Endothelial cell of coronary artery (primary cell): ENCODE data around the gene RPL12. TPM values are rescaled to one million over a fixed set of nuclear protein-coding genes. Genes with fewer than 3 reads are reported as not detected.

Source experiments
- total RNA-seq: library from RNA; depleted of rRNA; stranded (reverse); fragments of >200 nt; gene quantifications from 2 replicates; pipeline ENCODE4 v1.2.3, GENCODE V29; 2014

RPL12 gene
- 1,331 and 1,588 TPM in 2 replicates for total RNA-seq

DNA sequence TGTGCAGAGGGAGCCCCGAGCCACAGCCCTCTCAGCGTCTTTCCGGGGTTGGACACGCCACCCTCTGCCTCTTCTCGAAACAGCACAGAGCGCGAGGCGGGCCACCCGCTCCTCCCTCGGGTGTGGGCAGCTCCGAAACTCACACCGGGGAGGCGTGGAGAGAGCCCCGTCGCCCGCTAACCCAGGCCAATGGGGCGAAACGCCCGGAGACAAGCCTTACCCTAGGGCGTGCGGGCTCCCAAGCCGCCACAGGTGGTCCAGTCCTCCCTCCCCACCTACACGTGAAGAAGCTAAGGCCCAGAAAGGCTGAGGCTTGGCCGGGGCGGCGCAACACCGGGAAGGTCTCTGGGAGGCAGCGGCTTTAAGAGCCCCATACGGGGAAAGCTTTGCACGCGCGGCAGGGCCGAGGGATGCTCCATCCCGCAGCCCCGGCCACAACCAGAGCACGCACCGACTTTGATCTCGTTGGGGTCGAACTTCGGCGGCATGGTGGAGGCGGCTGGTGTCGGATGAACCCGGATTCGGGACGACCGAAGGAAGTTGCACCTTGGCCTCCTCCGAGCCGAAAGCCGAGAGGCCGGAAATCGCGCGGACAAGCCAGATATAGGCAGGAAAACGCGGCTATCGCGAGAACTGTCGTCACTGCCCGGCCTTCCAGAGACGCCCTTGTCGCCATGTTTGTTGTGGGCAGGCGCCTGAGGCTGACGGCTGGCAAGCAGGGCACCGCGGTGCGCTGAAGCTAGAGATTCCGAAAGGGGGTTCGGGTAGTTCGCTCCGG, at the start of gene RPL12, which contains the start of gene LRSAM1:
TSS of gene RPL12 (minus strand) at position 577 of the 778 bp plus-strand sequence. CDS start at position 488, 89 bp downstream.
TSS of gene LRSAM1 (plus strand) at position 681 of the 778 bp plus-strand sequence. CDS start 3,018 bp downstream, outside the sequence.

GRCh38 chr9:127423934-127424675, 27.1 kb downstream of the RPL12 start, which contains the start of gene ZNF79:
TSS of gene ZNF79 (plus strand) at chr9:127424382. CDS start at chr9:127424788, 406 bp downstream.

Other genes with a start within 250 kb of the RPL12 start
- gene GARNL3, start 186.6 kb downstream of the RPL12 start, total RNA-seq, result 2.7 and 4.1 TPM in 2 replicates
- gene SLC2A8, start 54.2 kb downstream of the RPL12 start, total RNA-seq, result 8.8 and 8.9 TPM in 2 replicates
- gene ZNF79, start 27.0 kb downstream of the RPL12 start, total RNA-seq, result 11.5 and 13.7 TPM in 2 replicates
- gene LRSAM1, start 104 bp upstream of the RPL12 start, total RNA-seq, result 9.8 and 12.7 TPM in 2 replicates
- gene STXBP1, start 160.9 kb upstream of the RPL12 start, total RNA-seq, result 11.2 and 18.0 TPM in 2 replicates